Neural cell (in vitro differentiated cells): ENCODE results near the gene ITGAD.

Experiments used
- EP300 ChIP-seq: fragments of 450-650 bp; conservative IDR thresholded peaks from 2 replicates; pipeline ENCODE4 v1.6.1; 2014; ENCODE audit warnings: antibody characterized with exemption, mild to moderate bottlenecking, moderate library complexity; ENCODE audit not compliant: poor library complexity, severe bottlenecking
- EZH2 ChIP-seq: fragments of 200-600, 300-800 bp; shearing (Covaris generic), sonication (generic); IDR thresholded peaks from 2 replicates; pipeline ENCODE4 v1.6.1; 2014; ENCODE audit warnings: antibody characterized with exemption, low read length, borderline replicate concordance, mild to moderate bottlenecking; ENCODE audit not compliant: insufficient read depth, poor library complexity, severe bottlenecking
- MXI1 ChIP-seq: fragments of 450-650 bp; conservative IDR thresholded peaks from 2 replicates; pipeline ENCODE4 v1.6.1; 2014; ENCODE audit warnings: antibody characterized with exemption, mild to moderate bottlenecking; ENCODE audit not compliant: poor library complexity, severe bottlenecking
- POLR2AphosphoS5 ChIP-seq: IDR thresholded peaks from 2 replicates; pipeline ENCODE4 v1.6.1; 2012
- RAD21 ChIP-seq: fragments of 450-650 bp; conservative IDR thresholded peaks from 2 replicates; pipeline ENCODE4 v1.6.1; 2014; ENCODE audit warnings: antibody characterized with exemption, mild to moderate bottlenecking, moderate library complexity
- SMC3 ChIP-seq: fragments of 450-650 bp; conservative IDR thresholded peaks from 2 replicates; pipeline ENCODE4 v1.6.1; 2014; ENCODE audit warnings: antibody characterized with exemption, mild to moderate bottlenecking, moderate library complexity; ENCODE audit not compliant: poor library complexity
- TF ChIP-seq, protein P1 (sequence below): IDR thresholded peaks from 2 replicates; pipeline ENCODE4 v1.6.1; 2012; ENCODE audit warnings: borderline replicate concordance
- TF ChIP-seq, protein P2 (sequence below): fragments of 450-650 bp; IDR thresholded peaks from 2 replicates; pipeline ENCODE4 v1.5.1; 2014; ENCODE audit warnings: antibody characterized with exemption, mild to moderate bottlenecking, moderate library complexity; ENCODE audit not compliant: poor library complexity, severe bottlenecking

DNA sequence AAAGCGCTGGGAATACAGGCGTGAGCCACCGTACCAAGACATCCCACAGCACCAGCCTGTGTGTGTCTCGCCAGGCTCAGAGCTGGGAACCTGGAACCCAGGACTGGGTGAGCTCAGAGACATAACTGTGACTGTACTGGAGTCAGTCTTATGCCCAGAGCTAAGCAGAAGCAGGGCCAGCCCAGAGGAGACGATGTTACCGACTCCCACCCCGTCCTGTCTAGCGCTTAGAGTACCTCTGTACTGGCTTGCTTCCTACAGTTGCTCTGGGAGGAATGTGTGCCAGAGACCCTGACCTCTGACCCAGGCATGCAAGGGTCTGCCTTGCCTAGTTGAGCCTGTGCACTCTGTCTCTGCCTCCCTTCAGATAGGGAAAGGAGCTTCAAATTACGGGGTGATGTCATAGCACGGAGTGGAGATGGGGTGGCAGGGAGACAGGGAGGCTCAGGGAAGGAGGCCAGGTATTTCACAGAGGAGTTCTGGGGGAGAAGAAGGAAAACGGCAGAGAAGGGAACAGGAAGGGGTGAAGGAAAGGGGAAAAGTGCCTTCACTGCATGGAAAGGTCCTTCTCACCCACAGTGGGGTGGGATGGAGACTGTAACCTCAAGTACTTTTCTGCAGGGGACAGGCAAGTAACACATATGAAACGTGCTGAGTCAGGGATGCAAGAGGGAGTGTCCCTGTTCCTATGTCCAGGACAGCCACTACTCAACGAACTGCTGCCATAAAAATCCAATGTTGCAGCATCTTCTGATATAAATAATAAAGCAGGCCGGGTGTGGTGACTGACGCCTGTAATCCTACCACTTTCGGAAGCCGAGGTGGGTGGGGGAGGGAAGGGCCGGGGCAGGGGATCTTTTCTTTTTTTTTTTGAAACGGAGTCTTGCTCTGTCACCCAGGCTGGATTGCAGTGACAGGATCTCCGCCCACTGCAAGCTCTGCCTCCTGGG, 60.4 kb downstream of the ITGAD start:
- TF ChIP-seq, protein P1, sequence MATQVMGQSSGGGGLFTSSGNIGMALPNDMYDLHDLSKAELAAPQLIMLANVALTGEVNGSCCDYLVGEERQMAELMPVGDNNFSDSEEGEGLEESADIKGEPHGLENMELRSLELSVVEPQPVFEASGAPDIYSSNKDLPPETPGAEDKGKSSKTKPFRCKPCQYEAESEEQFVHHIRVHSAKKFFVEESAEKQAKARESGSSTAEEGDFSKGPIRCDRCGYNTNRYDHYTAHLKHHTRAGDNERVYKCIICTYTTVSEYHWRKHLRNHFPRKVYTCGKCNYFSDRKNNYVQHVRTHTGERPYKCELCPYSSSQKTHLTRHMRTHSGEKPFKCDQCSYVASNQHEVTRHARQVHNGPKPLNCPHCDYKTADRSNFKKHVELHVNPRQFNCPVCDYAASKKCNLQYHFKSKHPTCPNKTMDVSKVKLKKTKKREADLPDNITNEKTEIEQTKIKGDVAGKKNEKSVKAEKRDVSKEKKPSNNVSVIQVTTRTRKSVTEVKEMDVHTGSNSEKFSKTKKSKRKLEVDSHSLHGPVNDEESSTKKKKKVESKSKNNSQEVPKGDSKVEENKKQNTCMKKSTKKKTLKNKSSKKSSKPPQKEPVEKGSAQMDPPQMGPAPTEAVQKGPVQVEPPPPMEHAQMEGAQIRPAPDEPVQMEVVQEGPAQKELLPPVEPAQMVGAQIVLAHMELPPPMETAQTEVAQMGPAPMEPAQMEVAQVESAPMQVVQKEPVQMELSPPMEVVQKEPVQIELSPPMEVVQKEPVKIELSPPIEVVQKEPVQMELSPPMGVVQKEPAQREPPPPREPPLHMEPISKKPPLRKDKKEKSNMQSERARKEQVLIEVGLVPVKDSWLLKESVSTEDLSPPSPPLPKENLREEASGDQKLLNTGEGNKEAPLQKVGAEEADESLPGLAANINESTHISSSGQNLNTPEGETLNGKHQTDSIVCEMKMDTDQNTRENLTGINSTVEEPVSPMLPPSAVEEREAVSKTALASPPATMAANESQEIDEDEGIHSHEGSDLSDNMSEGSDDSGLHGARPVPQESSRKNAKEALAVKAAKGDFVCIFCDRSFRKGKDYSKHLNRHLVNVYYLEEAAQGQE: no peak
- TF ChIP-seq POLR2AphosphoS5 (no peak), EP300 (no peak), SMC3 (no peak), EZH2 (no peak), MXI1 (no peak), RAD21 (no peak)
- TF ChIP-seq, protein P2, sequence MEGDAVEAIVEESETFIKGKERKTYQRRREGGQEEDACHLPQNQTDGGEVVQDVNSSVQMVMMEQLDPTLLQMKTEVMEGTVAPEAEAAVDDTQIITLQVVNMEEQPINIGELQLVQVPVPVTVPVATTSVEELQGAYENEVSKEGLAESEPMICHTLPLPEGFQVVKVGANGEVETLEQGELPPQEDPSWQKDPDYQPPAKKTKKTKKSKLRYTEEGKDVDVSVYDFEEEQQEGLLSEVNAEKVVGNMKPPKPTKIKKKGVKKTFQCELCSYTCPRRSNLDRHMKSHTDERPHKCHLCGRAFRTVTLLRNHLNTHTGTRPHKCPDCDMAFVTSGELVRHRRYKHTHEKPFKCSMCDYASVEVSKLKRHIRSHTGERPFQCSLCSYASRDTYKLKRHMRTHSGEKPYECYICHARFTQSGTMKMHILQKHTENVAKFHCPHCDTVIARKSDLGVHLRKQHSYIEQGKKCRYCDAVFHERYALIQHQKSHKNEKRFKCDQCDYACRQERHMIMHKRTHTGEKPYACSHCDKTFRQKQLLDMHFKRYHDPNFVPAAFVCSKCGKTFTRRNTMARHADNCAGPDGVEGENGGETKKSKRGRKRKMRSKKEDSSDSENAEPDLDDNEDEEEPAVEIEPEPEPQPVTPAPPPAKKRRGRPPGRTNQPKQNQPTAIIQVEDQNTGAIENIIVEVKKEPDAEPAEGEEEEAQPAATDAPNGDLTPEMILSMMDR: no peak
